Endothelial cell of umbilical vein (primary cell): Measurements from ENCODE around the gene DLL4. TPM values are rescaled to one million over a fixed set of nuclear protein-coding genes. Genes with fewer than 3 reads are reported as not detected.

Source experiments
- BruUV-seq: library from RNA; stranded (reverse); fragments of 400-500 nt; replicated peaks from 2 replicates; lab custom pipeline; 2021; lab: Mats Ljungman, UMichigan
- CTCF ChIA-PET: fragments of 300-600, 350-600 bp; sonication (Branson Sonifier 250); formaldehyde crosslinking; loops from one replicate; lab custom pipeline; 2021; ENCODE audit warnings: antibody characterized with exemption, inconsistent platforms; lab: Charles Lee
- POLR2A ChIA-PET: fragments of 300-600, 350-600 bp; sonication (Branson Sonifier 250); formaldehyde crosslinking; loops from one replicate; lab custom pipeline; 2021; ENCODE audit warnings: antibody characterized with exemption, inconsistent platforms; lab: Charles Lee
- DNase-seq: peaks from one replicate; pipeline ENCODE4 v3.0.0-alpha.2; 2011; ENCODE audit warnings: low read depth, low spot score
- FAIRE-seq: peaks from 2 replicates; lab custom pipeline; 2011; peaks lifted over from hg19 to GRCh38; lab: Jason Lieb, UNC
- H2AFZ ChIP-seq: 2 replicates; pipeline ENCODE4 v1.6.0; 2012; ENCODE audit warnings: low read depth, low read length, control low read depth, inconsistent platforms
- H3K27ac ChIP-seq: 2 replicates; pipeline ENCODE4 v1.5.1; 2011; ENCODE audit warnings: low read depth, mild to moderate bottlenecking, control low read depth, low read length, moderate library complexity; ENCODE audit not compliant: insufficient read depth
- H3K27me3 ChIP-seq, 2 experiments: 2 replicates each; pipeline versions ENCODE4 v1.6.0 to v1.6.1; 2011; ENCODE audit warnings: low read length in 2 of 2, mixed read lengths in 1 of 2; ENCODE audit not compliant: control insufficient read depth in 2 of 2, insufficient read depth in 2 of 2
- H3K36me3 ChIP-seq, 2 experiments: 2 replicates in 1 of 2; 3 replicates in 1 of 2; pipeline ENCODE4 v1.5.1; 2011; ENCODE audit warnings: low read length in 2 of 2, mild to moderate bottlenecking in 1 of 2, moderate library complexity in 1 of 2; ENCODE audit not compliant: control insufficient read depth in 2 of 2, insufficient read depth in 2 of 2; ENCODE audit errors: extremely low read depth in 1 of 2
- H3K4me1 ChIP-seq: 3 replicates; pipeline ENCODE4 v1.5.1; 2011; ENCODE audit warnings: mild to moderate bottlenecking, low read length; ENCODE audit not compliant: control insufficient read depth, insufficient read depth; ENCODE audit errors: extremely low read depth
- H3K4me2 ChIP-seq: 2 replicates; pipeline ENCODE4 v1.6.1; 2011; ENCODE audit warnings: low read length, control low read depth, mixed read lengths; ENCODE audit not compliant: insufficient read depth
- H3K4me3 ChIP-seq, 3 experiments: fragments of 200-600 bp in 1 of 3; sonication (generic), shearing (Covaris generic) in 1 of 3; replicated peaks in 1 of 3; 2 replicates each; pipeline ENCODE4 v1.5.1; 2011 to 2016; ENCODE audit warnings: control low read depth in 3 of 3, low read length in 3 of 3, mild to moderate bottlenecking in 2 of 3, inconsistent platforms in 1 of 3, low read depth in 1 of 3, moderate library complexity in 1 of 3; ENCODE audit not compliant: insufficient read depth in 1 of 3
- H3K79me2 ChIP-seq: 2 replicates; pipeline ENCODE4 v1.6.0; 2012; ENCODE audit warnings: low read length, inconsistent platforms; ENCODE audit not compliant: control insufficient read depth, insufficient read depth
- H3K9ac ChIP-seq: replicated peaks from 2 replicates; pipeline ENCODE3; 2011; ENCODE audit warnings: low read length, control low read depth; ENCODE audit not compliant: insufficient read depth; ENCODE audit errors: extremely low read depth
- H3K9me1 ChIP-seq: replicated peaks from 3 replicates; pipeline ENCODE4 v1.6.0; 2011; ENCODE audit warnings: mild to moderate bottlenecking, low read length; ENCODE audit not compliant: control insufficient read depth, insufficient read depth; ENCODE audit errors: extremely low read depth
- H3K9me3 ChIP-seq: replicated peaks from 2 replicates; pipeline ENCODE4 v1.5.1; 2012; ENCODE audit warnings: low read length, inconsistent platforms; ENCODE audit not compliant: control insufficient read depth, insufficient read depth
- H4K20me1 ChIP-seq: replicated peaks from 2 replicates; pipeline ENCODE3; 2011; ENCODE audit warnings: mild to moderate bottlenecking, low read length; ENCODE audit not compliant: control insufficient read depth, insufficient read depth; ENCODE audit errors: extremely low read depth
- EZH2 ChIP-seq: IDR thresholded peaks from 2 replicates; pipeline ENCODE4 v1.6.1; 2012; ENCODE audit warnings: borderline replicate concordance, low read depth, mild to moderate bottlenecking, moderate library complexity, low read length, inconsistent platforms; ENCODE audit not compliant: severe bottlenecking
- FOS ChIP-seq: IDR thresholded peaks from 2 replicates; pipeline ENCODE4 v1.6.1; 2011; ENCODE audit warnings: mild to moderate bottlenecking, low read length, moderate library complexity, borderline replicate concordance; ENCODE audit not compliant: insufficient read depth
- GATA2 ChIP-seq: IDR thresholded peaks from 2 replicates; pipeline ENCODE4 v1.7.0; 2011; ENCODE audit warnings: low read depth, mild to moderate bottlenecking, moderate library complexity, mixed read lengths, low read length; ENCODE audit not compliant: insufficient read length, insufficient read depth
- JUN ChIP-seq: IDR thresholded peaks from 2 replicates; pipeline ENCODE4 v1.6.1; 2011; ENCODE audit warnings: borderline replicate concordance, low read depth; ENCODE audit not compliant: insufficient read length, insufficient read depth
- MYC ChIP-seq: IDR thresholded peaks from one replicate; pipeline ENCODE4 v1.6.1; 2011; ENCODE audit warnings: mild to moderate bottlenecking, low read depth, low read length
- POLR2A ChIP-seq: IDR thresholded peaks from 2 replicates; pipeline ENCODE4 v1.6.1; 2012; ENCODE audit warnings: low read depth, mild to moderate bottlenecking, control low read depth, low read length
- POLR2AphosphoS5 ChIP-seq: IDR thresholded peaks from 2 replicates; pipeline ENCODE4 v1.6.1; 2012; ENCODE audit warnings: low read depth, mild to moderate bottlenecking, control low read depth, low read length, moderate library complexity; ENCODE audit not compliant: insufficient read depth
- dilution Hi-C: fragments of 300-500 bp; cut with MboI; formaldehyde crosslinking; loops from one replicate; pipeline ENCODE4 v1.15.0; 2019; ENCODE audit warnings: low sequenced_read_pairs; ENCODE audit not compliant: extremely low pct_ligation_motif_present
- intact Hi-C: fragments of 100-400 bp; cut with micrococcal nuclease; formaldehyde crosslinking; loops from one replicate; pipeline ENCODE4 v1.10.0; 2022
- polyA plus RNA-seq, 4 experiments: library from polyadenylated mRNA; depleted of rRNA in 3 of 4; stranded (reverse) in 3 of 4; unstranded in 1 of 4; fragments of >200 nt; gene quantifications; 2 replicates each; pipeline versions ENCODE4 v1.2.1 to v1.2.3, GENCODE V29; 2011 to 2012; ENCODE audit warnings: missing spikeins in 1 of 4
- total RNA-seq: library from RNA; stranded (reverse); gene quantifications from 2 replicates; pipeline ENCODE4 v1.2.3, GENCODE V29; 2021
- TF ChIP-seq, protein P1 (sequence below): IDR thresholded peaks from 2 replicates; pipeline ENCODE4 v1.6.1; 2011; ENCODE audit not compliant: insufficient read depth, insufficient read length
- TF ChIP-seq, protein P2 (sequence below), 2 donors: IDR thresholded peaks; 1 replicate in 1 of 2; 2 replicates in 1 of 2; pipeline ENCODE4 v1.5.1; 2011; ENCODE audit warnings: low read length in 2 of 2, mild to moderate bottlenecking in 2 of 2, moderate library complexity in 2 of 2, control low read depth in 1 of 2, inconsistent platforms in 1 of 2, low read depth in 1 of 2; ENCODE audit not compliant: insufficient read depth in 1 of 2; ENCODE audit errors: extremely low read depth in 1 of 2

The DLL4 gene
- total and polyA plus RNA-seq, 2 donors (not counting 3 experiments of a cell fraction or from before 2014, with no cell fraction given) = 55.2 to 57.8 TPM

DNA sequence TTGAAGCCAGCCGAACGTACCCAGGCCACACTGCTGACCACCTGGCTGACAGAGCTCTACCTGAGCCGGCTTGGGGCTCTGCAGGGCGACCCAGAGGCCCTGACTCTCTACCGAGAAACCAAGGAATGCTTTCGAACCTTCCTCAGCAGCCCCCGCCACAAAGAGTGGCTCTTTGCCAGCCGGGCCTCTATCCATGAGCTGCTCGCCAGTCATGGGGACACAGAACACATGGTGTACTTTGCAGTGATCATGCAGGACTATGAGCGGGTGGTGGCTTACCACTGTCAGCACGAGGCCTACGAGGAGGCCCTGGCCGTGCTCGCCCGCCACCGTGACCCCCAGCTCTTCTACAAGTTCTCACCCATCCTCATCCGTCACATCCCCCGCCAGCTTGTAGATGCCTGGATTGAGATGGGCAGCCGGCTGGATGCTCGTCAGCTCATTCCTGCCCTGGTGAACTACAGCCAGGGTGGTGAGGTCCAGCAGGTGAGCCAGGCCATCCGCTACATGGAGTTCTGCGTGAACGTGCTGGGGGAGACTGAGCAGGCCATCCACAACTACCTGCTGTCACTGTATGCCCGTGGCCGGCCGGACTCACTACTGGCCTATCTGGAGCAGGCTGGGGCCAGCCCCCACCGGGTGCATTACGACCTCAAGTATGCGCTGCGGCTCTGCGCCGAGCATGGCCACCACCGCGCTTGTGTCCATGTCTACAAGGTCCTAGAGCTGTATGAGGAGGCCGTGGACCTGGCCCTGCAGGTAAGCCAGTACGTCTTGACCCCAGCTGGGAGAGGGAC lies 28.7 kb upstream of the DLL4 start:
- BruUV-seq = no TSS peak
- H3K4me1 ChIP-seq = peaks cover 13% of the 10 kb centered on the region
- no peak overlapping the region for H3K9ac ChIP-seq
- H3K27ac ChIP-seq = no peak overlapping the region
- H3K79me2 ChIP-seq = peaks cover 19% of the 10 kb centered on the region
- dilution Hi-C loops = loop anchor here (10.0 kb wide), 1 partner anchor 114 kb away; no protein-coding TSS in a partner anchor
- H3K36me3 ChIP-seq = peaks cover 8 to 41% of the 10 kb centered on the region in 2 experiments
- no peak overlapping the region for H3K4me3 ChIP-seq
- intact Hi-C loops = no loop called here
- no peak overlapping the region for H3K4me2 ChIP-seq
- H3K9me1 ChIP-seq = no peaks in the 10 kb centered on the region
- POLR2A ChIA-PET = no interaction called here
- no peaks in the 10 kb centered on the region for H4K20me1 ChIP-seq
- TF ChIP-seq, protein P1, sequence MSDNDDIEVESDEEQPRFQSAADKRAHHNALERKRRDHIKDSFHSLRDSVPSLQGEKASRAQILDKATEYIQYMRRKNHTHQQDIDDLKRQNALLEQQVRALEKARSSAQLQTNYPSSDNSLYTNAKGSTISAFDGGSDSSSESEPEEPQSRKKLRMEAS = no peak
- TF ChIP-seq, protein P2, sequence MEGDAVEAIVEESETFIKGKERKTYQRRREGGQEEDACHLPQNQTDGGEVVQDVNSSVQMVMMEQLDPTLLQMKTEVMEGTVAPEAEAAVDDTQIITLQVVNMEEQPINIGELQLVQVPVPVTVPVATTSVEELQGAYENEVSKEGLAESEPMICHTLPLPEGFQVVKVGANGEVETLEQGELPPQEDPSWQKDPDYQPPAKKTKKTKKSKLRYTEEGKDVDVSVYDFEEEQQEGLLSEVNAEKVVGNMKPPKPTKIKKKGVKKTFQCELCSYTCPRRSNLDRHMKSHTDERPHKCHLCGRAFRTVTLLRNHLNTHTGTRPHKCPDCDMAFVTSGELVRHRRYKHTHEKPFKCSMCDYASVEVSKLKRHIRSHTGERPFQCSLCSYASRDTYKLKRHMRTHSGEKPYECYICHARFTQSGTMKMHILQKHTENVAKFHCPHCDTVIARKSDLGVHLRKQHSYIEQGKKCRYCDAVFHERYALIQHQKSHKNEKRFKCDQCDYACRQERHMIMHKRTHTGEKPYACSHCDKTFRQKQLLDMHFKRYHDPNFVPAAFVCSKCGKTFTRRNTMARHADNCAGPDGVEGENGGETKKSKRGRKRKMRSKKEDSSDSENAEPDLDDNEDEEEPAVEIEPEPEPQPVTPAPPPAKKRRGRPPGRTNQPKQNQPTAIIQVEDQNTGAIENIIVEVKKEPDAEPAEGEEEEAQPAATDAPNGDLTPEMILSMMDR (IDR thresholded peaks at IDR 0.05; ENCODE audit: extremely low read depth in 1 of 2, insufficient read depth in 1 of 2, low read depth in 1 of 2, low read length in 2 of 2) = no peak
- TF ChIP-seq MYC (no peak), JUN (no peak), POLR2AphosphoS5 (no peak), EZH2 (no peak), FOS (no peak), POLR2A (no peak), GATA2 (no peak)
- H3K9me3 ChIP-seq = no peaks in the 10 kb centered on the region
- H3K27me3 ChIP-seq = no peaks in the 10 kb centered on the region
- no peak overlapping the region for H2AFZ ChIP-seq
- no peak for FAIRE-seq
- CTCF ChIA-PET = interaction anchor here (1.0 to 2.0 kb wide), 6 partner anchors 30 to 285 kb away, joined by 3 to 8 read pairs (median 4); no protein-coding TSS in a partner anchor
- no peak for DNase-seq
